ENCODE results near the gene PUM1.

Gene PUM1

DNA sequence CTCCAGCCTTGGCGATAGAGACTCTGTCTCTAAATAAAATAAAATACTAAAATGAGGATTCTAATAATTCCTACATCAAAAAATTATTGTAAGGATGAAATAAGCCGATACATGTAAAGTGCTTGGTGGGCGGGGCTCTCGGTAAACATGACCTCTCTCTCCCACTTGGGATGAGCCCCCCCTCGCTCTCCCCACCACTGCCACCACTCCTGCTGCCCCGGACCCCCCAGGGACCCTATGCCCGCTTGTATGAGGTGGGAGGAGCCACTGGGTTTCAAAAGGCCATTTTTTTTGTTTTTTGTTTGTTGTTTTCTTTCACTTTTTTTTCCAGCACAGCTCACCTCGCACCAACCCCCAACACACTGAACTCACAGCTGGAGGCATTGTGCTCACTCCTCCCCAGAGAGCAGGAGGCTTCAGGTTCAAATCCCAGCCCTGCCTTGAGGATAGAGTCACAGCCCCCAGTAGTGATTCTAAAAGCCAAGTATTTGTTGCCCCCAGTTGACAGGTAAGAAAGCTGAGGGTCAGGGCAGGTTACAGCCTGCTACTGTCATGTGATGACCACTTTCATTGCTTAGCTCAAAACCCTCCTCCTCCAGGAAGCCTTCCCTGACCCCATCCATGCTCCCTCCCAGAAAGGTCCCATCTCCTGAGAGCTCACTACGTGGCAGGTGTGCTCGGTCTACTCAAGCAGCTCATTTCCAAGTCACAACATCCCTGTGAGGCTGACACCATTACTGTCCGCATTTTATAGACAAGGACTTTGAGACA is 161.1 kb downstream of the PUM1 start:
- Histone ChIP-seq H4K5ac (ENCODE audit: low read length) (no peak overlapping the region), H3K4me1 (ENCODE audit: control insufficient read depth, low read depth, low read length) (peaks cover 20% of the 10 kb centered on the region), H3K56ac (ENCODE audit: low read length) (no peak overlapping the region), H4K8ac (ENCODE audit: low read depth, low read length) (no peak overlapping the region), H3K23ac (ENCODE audit: low read length) (no peak overlapping the region), H3K79me1 (ENCODE audit: low read length) (peaks cover 9% of the 10 kb centered on the region), H3K4me3 (ENCODE audit: low read length) (no peak overlapping the region), H2AK5ac (ENCODE audit: low read length) (no peak overlapping the region), H3K27ac (ENCODE audit: low read depth, low read length) (no peak overlapping the region), H3K36me3 (ENCODE audit: control insufficient read depth, insufficient read depth, low read length) (no peaks in the 10 kb centered on the region), H2BK15ac (replicated peaks; ENCODE audit: low read depth) (no peak overlapping the region), H2BK120ac (ENCODE audit: low read depth, low read length) (no peak overlapping the region), H3K18ac (ENCODE audit: low read length) (no peak overlapping the region), H2BK5ac (ENCODE audit: low read length) (no peak overlapping the region), H3K27me3 (ENCODE audit: insufficient read depth, low read length, poor library complexity) (no peaks in the 10 kb centered on the region), H3K4me2 (ENCODE audit: low read length) (no peak overlapping the region), H3K4ac (ENCODE audit: low read depth, low read length) (no peak overlapping the region), H3K79me2 (ENCODE audit: control insufficient read depth, insufficient read depth, low read length) (peaks cover 2% of the 10 kb centered on the region), H3K9ac (ENCODE audit: low read length) (no peak overlapping the region)
- no peak for DNase-seq
- no CpG with 5 or more reads among the region's 11 CpGs for WGBS (ENCODE audit: extremely low coverage, insufficient coverage, low lambda C conversion rate)

DNA sequence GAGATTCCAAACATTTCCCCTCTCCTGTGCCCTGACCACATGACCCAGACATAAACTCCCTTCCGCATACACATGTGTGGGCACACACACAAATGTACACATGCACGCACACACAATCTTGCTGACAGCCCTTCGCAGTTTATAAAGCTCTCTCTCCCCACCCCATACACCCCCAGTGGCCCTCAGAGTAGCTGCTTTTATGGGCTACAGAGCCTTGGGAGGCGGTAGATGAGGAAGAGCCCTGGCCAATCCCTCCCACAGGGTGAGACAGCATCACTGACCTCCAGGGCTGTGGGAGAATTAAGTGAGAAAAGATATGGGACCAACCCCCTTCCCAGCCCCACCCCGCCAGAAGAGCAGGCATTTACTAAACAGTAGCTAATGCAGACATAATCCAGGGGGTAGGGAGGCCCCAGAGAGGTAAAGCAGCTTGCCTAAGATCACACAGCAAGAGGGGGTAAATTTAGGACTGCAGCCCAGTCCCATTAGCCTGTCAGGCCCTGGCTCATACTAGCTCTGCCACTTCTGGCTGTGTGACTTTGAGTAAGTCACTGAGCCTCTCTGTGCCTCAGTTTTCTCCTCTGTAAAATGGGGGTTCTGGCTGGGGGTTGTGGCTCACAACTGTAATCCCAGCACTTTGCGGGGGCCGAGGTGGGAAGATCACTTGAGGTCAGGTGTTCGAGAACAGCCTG is 162.0 kb downstream of the PUM1 start:
- no peak overlapping the region for H3K4me2 ChIP-seq (ENCODE audit: low read length)
- H2BK120ac ChIP-seq (ENCODE audit: low read depth, low read length) = no peak overlapping the region
- H3K4ac ChIP-seq (ENCODE audit: low read depth, low read length) = no peak overlapping the region
- no peak overlapping the region for H2BK5ac ChIP-seq (ENCODE audit: low read length)
- H4K5ac ChIP-seq (ENCODE audit: low read length) = no peak overlapping the region
- H2BK15ac ChIP-seq (replicated peaks; ENCODE audit: low read depth) = no peak overlapping the region
- H4K8ac ChIP-seq (ENCODE audit: low read depth, low read length) = no peak overlapping the region
- peak; percentile 63 for DNase-seq
- no peaks in the 10 kb centered on the region for H3K36me3 ChIP-seq (ENCODE audit: control insufficient read depth, insufficient read depth, low read length)
- peak overlapping the region; percentile 62 for H3K56ac ChIP-seq (ENCODE audit: low read length)
- peak overlapping the region; percentile 89 for H2AK5ac ChIP-seq (ENCODE audit: low read length)
- WGBS (ENCODE audit: extremely low coverage, insufficient coverage, low lambda C conversion rate) = no CpG with 5 or more reads among the region's 8 CpGs
- no peaks in the 10 kb centered on the region for H3K27me3 ChIP-seq (ENCODE audit: insufficient read depth, low read length, poor library complexity)
- peaks cover 18% of the 10 kb centered on the region for H3K4me1 ChIP-seq (ENCODE audit: control insufficient read depth, low read depth, low read length)
- H3K79me1 ChIP-seq (ENCODE audit: low read length) = peaks cover 9% of the 10 kb centered on the region
- H3K18ac ChIP-seq (ENCODE audit: low read length) = no peak overlapping the region
- no peak overlapping the region for H3K23ac ChIP-seq (ENCODE audit: low read length)
- no peak overlapping the region for H3K4me3 ChIP-seq (ENCODE audit: low read length)
- H3K79me2 ChIP-seq (ENCODE audit: control insufficient read depth, insufficient read depth, low read length) = peaks cover 2% of the 10 kb centered on the region
- no peak overlapping the region for H3K9ac ChIP-seq (ENCODE audit: low read length)
- peak overlapping the region; percentile 1 for H3K27ac ChIP-seq (ENCODE audit: low read depth, low read length)

DNA sequence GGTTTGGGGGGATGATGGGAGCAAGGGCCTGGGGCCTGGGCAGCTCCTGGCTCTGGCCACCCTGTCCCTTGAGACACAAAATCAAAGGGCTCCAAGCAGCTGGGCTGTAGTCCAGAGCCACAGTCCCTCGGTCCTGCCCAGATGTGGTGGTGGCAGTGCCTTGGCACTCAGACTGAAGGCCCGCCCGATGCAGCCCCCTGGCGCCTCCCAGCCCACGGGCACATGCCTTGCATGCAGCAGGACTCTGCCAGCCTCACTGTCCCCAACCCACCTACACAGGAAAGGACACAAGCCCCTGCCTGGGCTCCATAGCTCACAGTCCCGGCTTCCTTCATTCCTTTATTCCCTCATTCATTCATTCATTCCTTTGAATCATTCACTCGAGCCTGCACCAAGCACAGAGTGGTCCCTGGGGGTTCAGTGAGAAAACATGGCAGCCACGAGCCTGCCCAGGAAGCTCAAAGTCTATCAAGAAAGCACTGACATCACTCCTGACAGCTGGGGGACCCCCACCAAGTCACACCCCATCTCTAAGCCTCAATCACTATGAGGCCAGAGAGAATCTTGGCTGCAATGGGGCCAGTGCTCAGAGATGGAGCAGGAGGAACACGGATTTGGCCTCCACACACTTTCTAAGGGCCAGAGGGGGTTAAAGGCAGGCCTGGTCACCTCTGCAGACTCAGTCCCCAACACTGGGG is 162.8 kb downstream of the PUM1 start:
- no peak overlapping the region for H3K4me3 ChIP-seq (ENCODE audit: low read length)
- H2AK5ac ChIP-seq (ENCODE audit: low read length) = peak overlapping the region; percentile 91

DNA sequence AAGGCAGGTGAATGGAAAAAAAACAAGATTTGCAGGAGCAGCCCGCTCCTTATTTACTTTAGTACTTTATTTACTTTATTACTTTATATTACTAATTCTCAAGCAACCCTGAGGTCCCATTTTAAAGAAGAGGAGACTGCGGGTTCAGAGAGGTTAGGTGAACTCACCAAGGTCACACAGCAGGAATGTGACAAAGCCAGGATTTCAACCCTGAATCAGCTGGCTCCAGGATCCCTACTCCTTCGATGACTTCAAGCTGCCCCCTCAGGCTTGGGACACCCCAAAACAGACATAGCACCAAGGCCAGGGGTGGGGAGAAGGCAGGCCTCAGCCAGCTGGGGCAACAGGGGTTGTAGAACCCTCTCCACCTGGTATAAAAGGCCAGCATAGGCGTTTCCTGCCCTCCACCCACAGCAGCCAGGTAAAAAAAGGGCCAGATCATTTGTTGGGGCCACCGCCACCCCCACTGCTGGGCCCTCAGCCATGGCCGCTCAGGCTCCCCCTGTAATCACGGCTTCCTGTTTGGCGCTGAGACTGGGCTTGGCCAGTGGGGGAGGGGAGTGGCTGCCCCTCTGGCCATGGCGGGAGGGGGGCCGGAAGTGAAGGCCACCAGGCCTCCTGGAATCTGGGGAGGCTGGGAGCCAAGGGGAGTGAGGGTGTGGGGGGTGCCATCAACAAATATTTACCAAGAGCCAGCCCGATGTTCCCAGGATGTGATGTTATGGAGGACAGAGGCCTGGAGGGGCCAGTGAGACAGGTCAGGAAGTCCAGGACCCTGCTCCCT is 163.5 kb downstream of the PUM1 start:
- Histone ChIP-seq H3K4ac (ENCODE audit: low read depth, low read length) (peak overlapping the region; percentile 7), H3K27me3 (ENCODE audit: insufficient read depth, low read length, poor library complexity) (no peaks in the 10 kb centered on the region), H2AK5ac (ENCODE audit: low read length) (peak overlapping the region; percentile 91), H2BK120ac (ENCODE audit: low read depth, low read length) (no peak overlapping the region), H3K23ac (ENCODE audit: low read length) (no peak overlapping the region), H3K79me1 (ENCODE audit: low read length) (peaks cover 5% of the 10 kb centered on the region), H3K36me3 (ENCODE audit: control insufficient read depth, insufficient read depth, low read length) (no peaks in the 10 kb centered on the region), H3K18ac (ENCODE audit: low read length) (peak overlapping the region; percentile 3), H2BK5ac (ENCODE audit: low read length) (peak overlapping the region; percentile 54), H4K8ac (ENCODE audit: low read depth, low read length) (peak overlapping the region; percentile 0), H2BK15ac (replicated peaks; ENCODE audit: low read depth) (no peak overlapping the region), H3K27ac (ENCODE audit: low read depth, low read length) (peak overlapping the region; percentile 34), H3K4me3 (ENCODE audit: low read length) (no peak overlapping the region), H3K4me1 (ENCODE audit: control insufficient read depth, low read depth, low read length) (peaks cover 13% of the 10 kb centered on the region), H4K5ac (ENCODE audit: low read length) (no peak overlapping the region), H3K79me2 (ENCODE audit: control insufficient read depth, insufficient read depth, low read length) (no peaks in the 10 kb centered on the region), H3K9ac (ENCODE audit: low read length) (peak overlapping the region; percentile 17), H3K4me2 (ENCODE audit: low read length) (no peak overlapping the region), H3K56ac (ENCODE audit: low read length) (peak overlapping the region; percentile 80)
- DNase-seq = no peak
- WGBS (ENCODE audit: extremely low coverage, insufficient coverage, low lambda C conversion rate) = no CpG with 5 or more reads among the region's 11 CpGs

More for the DNA sequence above, 162.8 kb downstream of the PUM1 start:
- Histone ChIP-seq H4K8ac (ENCODE audit: low read depth, low read length) (no peak overlapping the region), H3K27me3 (ENCODE audit: insufficient read depth, low read length, poor library complexity) (no peaks in the 10 kb centered on the region), H3K4me1 (ENCODE audit: control insufficient read depth, low read depth, low read length) (peaks cover 18% of the 10 kb centered on the region), H4K5ac (ENCODE audit: low read length) (no peak overlapping the region), H2BK120ac (ENCODE audit: low read depth, low read length) (no peak overlapping the region), H2BK5ac (ENCODE audit: low read length) (peak overlapping the region; percentile 32), H3K18ac (ENCODE audit: low read length) (no peak overlapping the region), H3K4ac (ENCODE audit: low read depth, low read length) (no peak overlapping the region), H3K56ac (ENCODE audit: low read length) (peak overlapping the region; percentile 80), H3K23ac (ENCODE audit: low read length) (peak overlapping the region; percentile 16), H3K27ac (ENCODE audit: low read depth, low read length) (peak overlapping the region; percentile 19), H3K79me1 (ENCODE audit: low read length) (peaks cover 9% of the 10 kb centered on the region), H3K36me3 (ENCODE audit: control insufficient read depth, insufficient read depth, low read length) (no peaks in the 10 kb centered on the region), H2BK15ac (replicated peaks; ENCODE audit: low read depth) (no peak overlapping the region), H3K9ac (ENCODE audit: low read length) (peak overlapping the region; percentile 17), H3K4me2 (ENCODE audit: low read length) (no peak overlapping the region), H3K79me2 (ENCODE audit: control insufficient read depth, insufficient read depth, low read length) (peaks cover 2% of the 10 kb centered on the region)
- no peak for DNase-seq
- WGBS (ENCODE audit: extremely low coverage, insufficient coverage, low lambda C conversion rate) = no CpG with 5 or more reads among the region's 9 CpGs

DNA sequence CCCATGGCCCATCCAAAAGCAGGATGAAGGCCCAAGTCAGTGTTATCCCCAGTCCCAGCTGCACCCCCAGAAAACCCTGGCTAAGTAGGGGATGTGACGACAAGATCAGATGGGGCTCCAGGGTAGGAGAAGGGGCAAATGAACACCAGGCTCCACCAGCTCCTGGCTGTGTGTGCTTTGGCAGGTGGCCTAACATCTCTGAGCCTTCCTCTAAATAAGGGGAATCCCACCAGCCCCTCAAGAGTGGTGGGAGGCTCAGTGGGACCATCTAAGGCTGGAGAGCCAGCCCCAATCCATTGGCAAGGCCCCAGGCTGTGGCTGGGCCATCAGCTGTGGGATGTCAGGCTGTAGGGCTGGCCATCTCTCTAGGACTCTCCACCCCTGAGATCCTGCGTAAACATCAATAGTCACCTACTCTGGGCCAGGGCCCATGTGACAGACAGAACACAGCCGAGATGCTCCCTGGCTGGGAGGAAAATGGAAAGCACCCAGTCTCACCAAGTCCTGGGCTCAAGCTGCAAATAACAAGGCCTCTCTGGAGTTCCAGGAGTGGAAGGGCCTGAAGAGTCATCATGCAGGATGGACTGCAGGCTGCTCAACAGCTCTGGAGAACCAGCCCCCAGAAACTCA is 164.5 kb downstream of the PUM1 start:
- no peaks in the 10 kb centered on the region for H3K27me3 ChIP-seq (ENCODE audit: insufficient read depth, low read length, poor library complexity)
- no peak overlapping the region for H3K9ac ChIP-seq (ENCODE audit: low read length)
- peak overlapping the region; percentile 0 for H3K56ac ChIP-seq (ENCODE audit: low read length)
- H3K79me2 ChIP-seq (ENCODE audit: control insufficient read depth, insufficient read depth, low read length) = no peaks in the 10 kb centered on the region
- no peak overlapping the region for H3K27ac ChIP-seq (ENCODE audit: low read depth, low read length)
- no peak overlapping the region for H2BK5ac ChIP-seq (ENCODE audit: low read length)
- no peaks in the 10 kb centered on the region for H3K36me3 ChIP-seq (ENCODE audit: control insufficient read depth, insufficient read depth, low read length)
- H3K79me1 ChIP-seq (ENCODE audit: low read length) = peaks cover 5% of the 10 kb centered on the region
- H4K5ac ChIP-seq (ENCODE audit: low read length) = no peak overlapping the region
- WGBS (ENCODE audit: extremely low coverage, insufficient coverage, low lambda C conversion rate) = no CpG with 5 or more reads among the region's 3 CpGs
- H4K8ac ChIP-seq (ENCODE audit: low read depth, low read length) = no peak overlapping the region
- no peak for DNase-seq
- no peak overlapping the region for H2BK120ac ChIP-seq (ENCODE audit: low read depth, low read length)
- no peak overlapping the region for H2BK15ac ChIP-seq (replicated peaks; ENCODE audit: low read depth)
- H3K4me2 ChIP-seq (ENCODE audit: low read length) = no peak overlapping the region
- no peak overlapping the region for H3K23ac ChIP-seq (ENCODE audit: low read length)
- H2AK5ac ChIP-seq (ENCODE audit: low read length) = no peak overlapping the region
- H3K4me3 ChIP-seq (ENCODE audit: low read length) = no peak overlapping the region
- peaks cover 17% of the 10 kb centered on the region for H3K4me1 ChIP-seq (ENCODE audit: control insufficient read depth, low read depth, low read length)
- H3K4ac ChIP-seq (ENCODE audit: low read depth, low read length) = no peak overlapping the region
- no peak overlapping the region for H3K18ac ChIP-seq (ENCODE audit: low read length)
